Stimulated activated CD4-positive, alpha-beta T cell treated with anti-CD3 and anti-CD28 coated beads, Interleukin-1b, Interleukin-23, amount 100 ng/mL, for 1 hour (primary cell): Measurements from ENCODE around the gene GRAMD2A.

ENCODE experiments used
- DNase-seq, 2 donors: peaks; one replicate each; pipeline ENCODE4 v3.0.0-alpha.2; 2020; ENCODE audit warnings: low read depth in 2 of 2

Gene GRAMD2A

DNA sequence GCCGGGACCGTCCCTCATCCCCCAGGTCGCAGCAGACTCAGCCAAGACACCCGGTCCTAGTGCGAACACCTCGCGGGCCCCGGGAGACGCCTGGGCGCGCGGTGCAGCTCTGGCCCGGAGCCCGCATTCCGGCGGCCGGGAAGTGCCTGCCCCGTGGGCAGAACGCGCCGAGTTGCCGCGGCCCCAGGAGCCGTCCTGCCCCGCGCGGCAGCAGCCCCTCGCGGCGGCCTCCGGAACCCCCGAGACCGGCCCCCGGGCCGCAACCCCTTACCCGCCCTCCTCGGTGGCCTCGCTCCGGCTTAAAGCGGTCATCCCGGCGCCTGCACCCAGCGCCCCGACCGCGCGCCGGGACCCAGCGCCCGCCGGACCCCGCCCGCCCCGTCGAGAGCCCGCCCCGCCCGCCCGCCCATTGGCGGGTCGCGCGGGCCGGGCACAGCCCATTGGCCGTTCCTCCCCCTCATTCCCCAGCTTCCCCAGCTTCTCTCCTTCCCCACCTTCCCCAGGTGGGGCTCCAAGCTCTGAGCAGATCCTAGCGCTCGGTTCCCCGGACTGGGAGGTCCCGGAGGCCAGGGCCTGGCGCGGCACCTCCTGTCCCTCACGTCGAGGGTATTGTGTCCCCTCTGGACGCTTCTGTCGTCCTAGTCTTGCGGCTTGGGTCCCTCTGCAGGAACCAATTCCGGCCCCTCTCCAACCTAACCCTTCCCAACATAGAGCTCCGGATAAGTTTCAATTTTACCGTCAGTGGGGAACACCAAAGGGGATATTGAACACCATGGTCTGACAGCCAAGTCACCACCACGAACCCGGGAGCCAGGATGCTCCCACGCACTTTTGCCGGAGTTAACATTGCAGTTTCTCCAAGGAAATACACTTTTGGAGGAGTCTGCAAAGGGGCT, at the start of gene GRAMD2A:
TSS of gene GRAMD2A (minus strand) at position 328 of the 896 bp plus-strand sequence.
- peak in 1 of 2 donors; percentile 10 for DNase-seq

DNA sequence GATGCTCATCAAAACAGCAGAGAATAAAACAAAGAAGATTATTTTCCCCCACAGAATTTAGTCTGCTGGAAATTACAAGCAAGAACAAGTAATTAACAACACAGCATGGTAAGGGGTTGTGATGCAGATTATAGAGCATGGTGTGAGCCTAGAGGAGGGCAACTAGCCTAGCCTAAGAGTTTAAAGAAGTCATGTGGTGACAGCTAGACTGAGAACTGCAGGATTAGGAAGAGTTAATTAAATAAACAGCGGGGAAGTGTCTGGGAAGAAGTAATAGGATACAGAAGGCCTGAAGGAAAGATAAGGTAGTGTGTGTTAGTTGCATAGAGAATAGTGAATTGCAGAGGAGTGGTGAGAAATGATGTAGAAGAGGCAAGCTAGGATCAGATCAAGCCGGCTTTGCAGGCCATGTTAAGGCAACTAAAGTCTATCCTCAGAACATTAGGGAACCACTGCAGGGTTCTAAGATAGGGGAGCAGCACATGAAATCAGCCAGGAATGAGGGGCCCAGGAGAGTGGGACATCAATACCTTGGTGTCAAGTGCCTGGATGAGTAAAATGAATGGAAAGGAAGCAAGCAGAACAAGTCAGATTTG, 45.3 kb upstream of the GRAMD2A start:
- no peak for DNase-seq

DNA sequence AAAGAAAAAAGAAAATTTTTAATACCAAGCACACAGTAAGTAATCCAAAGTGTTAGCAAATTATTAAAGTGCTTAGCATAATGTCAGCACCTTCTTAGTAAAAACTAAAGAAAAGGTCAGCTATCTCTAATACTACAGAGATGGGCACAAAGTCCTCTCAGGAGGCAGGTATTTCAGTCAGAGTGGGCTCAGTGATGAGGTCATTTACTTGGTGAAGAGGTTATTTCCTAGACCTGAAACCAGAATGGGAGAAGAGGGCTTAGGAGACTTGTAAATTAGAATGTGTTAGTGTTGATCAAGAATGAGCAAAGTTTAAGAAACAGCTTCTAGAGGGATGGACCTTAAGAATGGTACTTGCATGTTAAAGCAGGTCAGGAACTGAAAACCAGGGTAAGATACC, 42.1 kb upstream of the GRAMD2A start:
- DNase-seq: no peak

GRCh38 chr15:72238586-72238985, 41.0 kb upstream of the GRAMD2A start:
- DNase-seq: no peak

DNA sequence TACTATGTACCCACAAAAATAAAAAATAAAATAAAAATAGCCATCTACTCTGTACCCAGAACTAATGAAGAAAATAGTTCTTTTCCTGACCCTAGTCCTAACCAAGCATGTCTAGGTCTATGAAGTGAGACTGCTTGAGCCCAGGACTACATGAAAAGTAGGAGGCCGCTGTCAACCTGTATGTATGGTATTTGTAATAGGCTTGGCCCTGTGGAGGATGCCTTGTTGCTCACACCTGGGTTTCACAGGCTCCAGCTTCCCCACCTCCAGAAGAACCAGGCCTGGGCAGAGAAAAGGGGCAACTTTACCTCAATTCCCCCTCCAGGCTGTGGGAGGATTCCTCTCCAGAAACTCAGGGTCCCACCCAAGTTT, 40.3 kb upstream of the GRAMD2A start:
- DNase-seq: no peak

GRCh38 chr15:72237029-72237852, 39.7 kb upstream of the GRAMD2A start:
- peak in 1 of 2 donors; percentile 30 for DNase-seq

DNA sequence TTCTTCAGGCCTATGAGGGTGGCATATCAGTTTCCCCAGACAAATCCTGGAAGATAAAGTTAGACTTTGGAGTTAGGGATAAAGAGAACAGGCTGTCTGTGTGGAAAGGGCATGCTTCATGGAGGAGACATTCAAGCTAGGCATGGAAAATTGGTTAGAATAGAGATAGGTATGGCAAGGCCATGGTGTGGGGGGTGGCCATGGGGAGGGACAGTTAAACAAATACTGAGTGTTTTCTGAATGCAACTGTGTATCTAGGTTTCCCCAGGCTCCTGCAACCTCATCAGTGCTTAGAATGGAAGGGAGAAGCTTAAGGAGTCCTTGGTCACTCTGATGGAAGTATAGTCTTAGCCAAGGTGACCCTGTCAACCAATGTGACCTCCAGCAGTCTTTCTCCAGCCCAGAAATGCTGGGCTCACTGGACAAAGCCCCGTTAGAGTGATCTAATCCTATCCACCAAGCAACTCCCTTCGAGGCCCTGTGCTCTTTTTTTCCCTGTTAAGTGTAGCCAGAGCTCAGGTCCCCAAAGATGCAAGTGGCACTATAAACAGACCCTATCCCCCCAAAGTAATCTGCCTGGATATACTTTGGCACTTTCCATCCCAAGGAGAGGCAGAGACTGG, 38.9 kb upstream of the GRAMD2A start:
- no peak for DNase-seq

DNA sequence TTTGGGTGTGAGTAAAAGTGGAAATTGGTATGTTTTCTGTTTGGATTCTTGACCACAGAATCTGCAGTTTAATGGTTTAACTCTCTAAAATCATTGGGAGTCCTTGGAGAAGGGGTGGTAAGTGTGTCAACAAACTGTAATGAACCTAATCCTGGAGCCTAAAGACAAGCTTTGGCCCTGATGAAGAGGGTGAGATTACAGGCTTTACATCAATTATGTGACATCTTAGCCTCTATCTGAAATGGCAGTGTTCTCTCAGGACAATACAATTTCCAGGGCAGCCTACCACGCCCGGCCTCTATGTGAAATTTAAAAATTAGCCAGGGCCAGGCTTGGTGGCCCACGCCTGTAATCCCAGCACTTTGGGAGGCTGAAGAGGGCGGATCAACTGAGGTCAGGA, 37.7 kb upstream of the GRAMD2A start:
- no peak for DNase-seq

- DNase-seq: no peak
Observed at GRCh38 chr15:72233769-72234168, 36.2 kb upstream of the GRAMD2A start.

DNA sequence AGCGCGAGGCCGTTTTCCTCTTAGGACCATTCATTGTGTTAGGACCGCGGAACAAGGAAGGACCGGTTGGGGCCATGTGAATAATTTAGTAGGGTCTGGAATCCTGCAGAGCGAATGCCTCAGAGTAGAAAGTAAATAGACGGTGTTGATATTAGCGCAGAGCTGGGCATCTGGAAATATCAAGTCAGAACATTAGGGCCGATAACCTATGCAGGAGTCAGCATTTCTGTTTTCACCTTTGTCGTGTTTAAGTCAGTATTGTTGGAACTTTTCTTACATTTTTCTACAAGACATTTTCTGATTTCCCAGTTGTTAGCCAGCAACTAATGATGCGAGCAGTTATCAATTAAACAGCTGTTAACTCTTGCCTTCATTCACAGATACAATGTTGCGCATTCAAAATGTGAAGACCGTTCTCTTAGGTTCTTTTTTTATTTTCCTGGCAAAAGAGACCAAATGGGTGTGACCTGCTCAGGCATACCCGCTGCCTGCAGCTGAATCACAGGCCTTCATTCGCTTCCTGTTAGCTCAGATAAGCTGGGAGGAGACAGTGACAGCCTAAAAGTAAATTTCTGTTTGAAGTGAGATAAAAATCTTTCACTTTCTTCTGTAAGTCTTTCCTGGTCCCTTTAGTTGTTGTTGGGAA, 34.4 kb upstream of the GRAMD2A start:
- DNase-seq: no peak

DNA sequence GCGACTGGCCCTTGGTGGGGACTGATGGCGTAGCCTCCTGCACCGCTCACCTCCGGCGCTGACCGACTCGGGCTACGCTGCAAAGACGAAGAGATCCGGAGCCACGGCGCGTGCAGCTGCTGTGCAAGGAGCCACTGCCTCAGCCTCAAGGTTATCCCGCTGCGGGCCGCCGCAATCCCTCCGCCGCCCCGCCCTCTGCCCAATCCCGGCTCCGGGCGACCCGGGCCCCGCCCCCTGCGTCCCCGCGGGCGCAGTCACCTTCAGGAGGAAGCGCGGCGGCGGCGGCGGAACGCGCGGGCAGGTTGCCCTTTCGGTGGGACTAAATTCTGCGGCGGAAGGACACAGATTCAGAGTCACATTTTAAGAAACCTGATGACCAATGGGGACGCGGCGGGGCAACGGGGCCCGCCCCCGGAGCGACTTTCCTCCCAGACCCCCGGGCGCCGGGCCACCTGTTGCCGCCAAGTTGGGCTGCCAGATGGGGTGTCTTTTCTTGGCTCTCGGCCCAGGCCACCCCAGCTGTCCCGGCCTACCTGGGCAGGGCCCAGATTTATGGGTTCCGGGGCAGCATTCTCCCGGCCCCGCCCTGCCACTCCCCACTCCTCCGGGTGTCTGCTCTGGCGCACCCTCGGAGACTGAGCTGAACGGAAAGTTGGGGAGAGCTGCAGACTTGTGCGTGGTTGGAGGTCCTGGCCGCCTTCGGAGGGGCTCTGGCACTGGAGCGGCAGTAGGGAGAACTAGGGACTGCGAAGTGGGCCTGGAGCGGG, 33.7 kb upstream of the GRAMD2A start, which contains the start of gene PKM:
TSS of gene PKM (minus strand) at position 125 of the 767 bp plus-strand sequence. CDS start 12,093 bp downstream, outside the sequence.
- peak; percentile 82 to 94 for DNase-seq

DNA sequence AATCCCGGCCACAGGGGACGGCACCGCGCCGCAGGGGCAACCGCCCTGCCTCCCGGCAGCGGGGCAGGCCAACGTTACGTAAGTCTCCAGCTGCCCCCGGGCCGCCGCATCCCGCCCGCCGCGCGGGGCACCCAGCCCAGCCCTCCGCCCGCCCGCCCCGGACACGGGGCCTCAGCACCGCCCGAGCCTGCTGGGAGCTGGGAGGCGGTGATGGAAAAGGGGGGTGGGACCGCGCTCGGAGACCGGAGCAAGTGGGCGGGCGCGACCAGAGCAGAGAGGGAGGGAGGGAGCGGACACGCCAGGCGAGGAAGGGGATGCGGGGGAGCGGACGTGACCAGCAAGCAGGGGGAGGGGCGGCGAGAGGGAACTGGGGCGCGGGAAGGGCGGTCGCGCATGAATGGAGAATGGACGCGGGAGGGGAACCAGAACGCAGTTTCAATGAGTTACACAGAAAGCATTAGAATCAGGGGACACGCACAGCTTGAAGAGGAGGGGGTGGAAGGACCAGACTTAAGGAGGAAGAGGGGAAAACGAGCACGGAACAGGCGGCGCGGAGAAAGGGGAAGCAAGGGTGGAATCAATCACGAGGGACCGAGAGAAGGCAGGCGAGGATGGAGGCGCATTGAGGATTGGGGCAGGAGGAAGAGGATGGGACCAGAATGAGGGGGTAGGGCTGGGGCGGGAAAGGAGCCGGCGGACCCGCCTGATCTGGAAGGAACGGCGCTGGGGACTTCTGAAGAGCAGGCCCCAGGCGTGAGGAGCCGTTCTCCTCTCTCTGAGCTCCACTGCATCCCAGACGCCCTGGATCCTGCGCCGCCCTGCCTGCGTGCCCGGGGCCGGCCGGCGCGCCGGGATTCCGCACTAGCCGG, 32.8 kb upstream of the GRAMD2A start:
- peak in 1 of 2 donors; percentile 76 for DNase-seq

DNA sequence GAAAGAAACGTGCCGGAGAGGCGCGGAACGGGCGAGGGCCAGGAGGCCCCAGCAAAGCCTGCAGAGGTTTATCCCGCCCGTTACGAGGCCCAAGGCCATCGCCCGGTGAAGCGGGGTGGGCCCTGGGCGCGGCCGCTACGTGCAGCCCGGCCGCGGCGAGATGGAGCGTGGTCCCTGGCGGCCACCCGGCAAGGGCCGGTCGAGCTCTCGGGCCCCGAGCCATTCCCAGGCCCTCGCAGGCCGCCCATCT, 32.3 kb upstream of the GRAMD2A start:
- no peak for DNase-seq

DNA sequence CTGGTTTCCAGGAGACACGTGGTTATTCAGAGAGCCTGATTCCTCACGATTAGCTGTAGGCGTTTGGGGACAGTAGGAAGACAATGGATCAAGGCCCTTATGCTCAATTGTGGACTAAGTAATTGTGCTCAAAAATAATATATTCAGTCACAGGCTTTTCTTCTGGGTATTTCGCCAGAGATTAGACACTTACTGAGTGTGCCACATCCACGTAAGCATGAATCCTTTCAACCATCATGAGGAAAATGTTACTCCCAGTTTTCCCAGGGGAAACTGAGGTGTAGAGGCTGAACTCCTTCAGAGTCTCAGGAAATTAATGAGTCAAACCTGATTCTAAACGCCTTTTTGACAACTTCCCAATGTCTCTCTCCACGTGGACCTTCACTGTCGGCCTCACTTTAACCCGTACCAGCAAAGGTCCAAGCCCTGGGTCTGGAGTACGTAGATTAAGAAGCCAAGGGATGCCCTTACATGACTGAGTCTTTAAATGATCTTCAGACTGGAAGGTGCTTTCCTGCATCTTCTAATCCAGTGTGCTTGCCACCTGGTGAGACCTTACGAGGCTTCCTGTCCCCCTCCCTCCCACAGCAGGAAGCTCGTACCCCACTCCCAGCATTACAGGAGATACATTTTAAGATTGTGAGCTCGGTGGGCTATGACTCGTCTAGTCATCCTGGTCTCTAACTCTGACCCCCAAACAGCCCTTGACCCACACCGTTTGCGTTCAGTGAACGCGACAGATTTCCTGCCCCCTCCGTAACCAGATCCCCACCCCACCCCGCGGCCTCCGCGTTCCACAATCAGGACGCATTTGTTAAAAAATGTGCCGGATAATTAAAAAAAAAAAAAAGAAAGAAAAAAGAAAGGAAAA, 31.7 kb upstream of the GRAMD2A start:
- peak in 1 of 2 donors; percentile 18 for DNase-seq

DNA sequence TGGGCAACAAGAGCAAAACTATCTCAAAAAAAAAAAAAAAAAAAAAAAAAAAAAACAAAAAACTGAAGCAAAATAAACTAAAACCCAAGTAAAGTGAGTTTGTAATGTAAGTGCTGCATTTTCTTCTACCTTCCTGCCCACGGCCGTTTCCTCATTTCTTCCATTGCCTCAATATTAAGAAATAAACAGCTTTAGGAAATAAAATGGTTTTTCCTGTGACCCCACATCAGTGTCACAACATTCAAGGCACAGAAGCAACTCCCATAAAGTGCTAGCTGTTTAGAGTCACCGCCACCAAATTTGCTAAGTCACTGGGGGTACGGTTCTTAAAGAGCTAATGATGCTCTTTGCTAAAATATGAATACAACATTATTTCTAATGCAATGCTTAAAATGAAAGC, 30.1 kb upstream of the GRAMD2A start:
- no peak for DNase-seq

DNA sequence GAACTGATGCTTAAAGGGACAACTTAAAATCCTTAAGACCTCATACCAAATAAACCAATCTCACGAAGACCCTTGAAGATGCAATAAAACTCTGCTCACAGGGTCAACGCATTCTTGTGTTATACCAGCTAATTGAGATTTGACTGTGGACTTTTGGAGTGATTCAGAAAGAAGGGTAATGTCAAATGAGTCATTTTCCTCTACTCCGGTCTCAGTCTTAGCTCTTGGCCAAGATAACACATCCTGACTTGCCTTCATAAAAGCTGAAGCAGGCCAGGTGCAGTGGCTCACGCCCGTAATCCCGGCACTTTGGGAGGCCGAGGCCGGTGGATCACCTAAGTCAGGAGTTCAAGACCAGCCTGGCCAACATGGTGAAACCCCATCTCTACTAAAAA, 29.6 kb upstream of the GRAMD2A start:
- DNase-seq: peak in 1 of 2 donors; percentile 21

- no peak for DNase-seq
Observed at GRCh38 chr15:72223278-72223677, 25.7 kb upstream of the GRAMD2A start.

GRCh38 chr15:72222393-72222792, 24.8 kb upstream of the GRAMD2A start:
- DNase-seq: no peak

GRCh38 chr15:72220687-72221086, 23.1 kb upstream of the GRAMD2A start:
- no peak for DNase-seq
